Panc1 (cell line): Measurements from ENCODE around the gene ZFHX3.

Experiments
- CTCF ChIP-seq: fragments of 450-650 bp; IDR thresholded peaks from 2 replicates; pipeline ENCODE4 v1.5.1; 2017; ENCODE audit warnings: mild to moderate bottlenecking
- POLR2AphosphoS5 ChIP-seq: IDR thresholded peaks from 2 replicates; pipeline ENCODE4 v1.6.1; 2012; ENCODE audit warnings: mild to moderate bottlenecking, low read depth, low read length, moderate library complexity
- TCF7L2 ChIP-seq: IDR thresholded peaks from 2 replicates; pipeline ENCODE4 v1.6.1; 2011; ENCODE audit warnings: mild to moderate bottlenecking, low read depth, low read length, inconsistent platforms

- TF ChIP-seq CTCF = no peak
- no peak for TF ChIP-seq TCF7L2
- TF ChIP-seq POLR2AphosphoS5 = no peak
Measured at GRCh38 chr16:72838951-72839350, 209.0 kb downstream of the ZFHX3 start.
